H1 (cell line): ENCODE data around the gene TSPAN15. TPM values are rescaled to one million over a fixed set of nuclear protein-coding genes. Genes with fewer than 3 reads are reported as not detected.

Experiments
- CTCF ChIA-PET: fragments of 300-600 bp; sonication (Branson Sonifier 250); formaldehyde crosslinking; loops from one replicate; lab custom pipeline; 2021; ENCODE audit not compliant: partially characterized antibody; lab: Charles Lee
- POLR2A ChIA-PET: fragments of 300-600 bp; sonication (Branson Sonifier 250); formaldehyde crosslinking; loops from one replicate; lab custom pipeline; 2021; ENCODE audit warnings: inconsistent platforms; ENCODE audit not compliant: partially characterized antibody; lab: Charles Lee
- DNase-seq, 2 experiments: peaks; one replicate each; pipeline versions ENCODE4 v3.0.0 to v3.0.0-alpha.2; 2010 to 2022; ENCODE audit warnings: low spot score in 2 of 2, low read depth in 1 of 2, mixed read lengths in 1 of 2
- FAIRE-seq: peaks from 2 replicates; lab custom pipeline; 2011; peaks lifted over from hg19 to GRCh38; lab: Jason Lieb, UNC
- H2AFZ ChIP-seq: 2 replicates; pipeline ENCODE4 v1.8.1; 2012; ENCODE audit warnings: low read length, inconsistent platforms
- H2AK5ac ChIP-seq: 2 replicates; pipeline ENCODE4 v1.6.1; 2013; ENCODE audit warnings: low read depth, low read length
- H2BK120ac ChIP-seq: replicated peaks from 2 replicates; pipeline ENCODE3; 2013; ENCODE audit warnings: low read depth, low read length, inconsistent platforms
- H2BK12ac ChIP-seq: 2 replicates; pipeline ENCODE4 v1.6.1; 2013; ENCODE audit warnings: low read depth, low read length
- H2BK15ac ChIP-seq: 2 replicates; pipeline ENCODE4 v1.6.1; 2013; ENCODE audit warnings: low read length
- H2BK20ac ChIP-seq: 2 replicates; pipeline ENCODE4 v1.6.1; 2013; ENCODE audit warnings: low read length
- H2BK5ac ChIP-seq: 2 replicates; pipeline ENCODE4 v1.6.1; 2013; ENCODE audit warnings: low read depth, low read length
- H3K14ac ChIP-seq: 2 replicates; pipeline ENCODE4 v1.6.1; 2013; ENCODE audit warnings: inconsistent platforms; ENCODE audit not compliant: insufficient read length
- H3K18ac ChIP-seq: 2 replicates; pipeline ENCODE4 v1.6.1; 2013; ENCODE audit warnings: low read length; ENCODE audit errors: extremely low read depth
- H3K23ac ChIP-seq: 2 replicates; pipeline ENCODE4 v1.6.1; 2013; ENCODE audit warnings: inconsistent platforms; ENCODE audit not compliant: insufficient read length
- H3K23me2 ChIP-seq: 2 replicates; pipeline ENCODE4 v1.6.1; 2013; ENCODE audit warnings: low read depth, low read length
- H3K27ac ChIP-seq: 2 replicates; pipeline ENCODE4 v1.6.1; 2011; ENCODE audit warnings: low read depth, low read length, inconsistent platforms
- H3K27me3 ChIP-seq, 4 experiments: replicated peaks in 1 of 4; 1 replicate in 1 of 4; 2 replicates in 3 of 4; pipeline versions ENCODE4 v1.6.1 to v1.8.1; 2011 to 2013; ENCODE audit warnings: low read length in 3 of 4, mild to moderate bottlenecking in 3 of 4, inconsistent platforms in 2 of 4, mixed read lengths in 2 of 4, moderate library complexity in 1 of 4; ENCODE audit not compliant: control insufficient read depth in 3 of 4, insufficient read depth in 3 of 4; ENCODE audit errors: extremely low read depth in 1 of 4
- H3K36me3 ChIP-seq, 4 experiments: 2 replicates each; pipeline versions ENCODE4 v1.6.1 to v1.8.1; 2011 to 2013; ENCODE audit warnings: mild to moderate bottlenecking in 4 of 4, low read length in 3 of 4, moderate library complexity in 2 of 4, control low read depth in 1 of 4, inconsistent platforms in 1 of 4; ENCODE audit not compliant: insufficient read depth in 4 of 4, control insufficient read depth in 2 of 4
- H3K4ac ChIP-seq: replicated peaks from 2 replicates; pipeline ENCODE3; 2013; ENCODE audit warnings: low read length, low read depth, mixed read lengths, inconsistent platforms; ENCODE audit not compliant: insufficient read length
- H3K4me1 ChIP-seq, 4 experiments: replicated peaks in 1 of 4; 1 replicate in 1 of 4; 2 replicates in 3 of 4; pipeline versions ENCODE4 v1.6.1 to v1.8.1; 2011 to 2013; ENCODE audit warnings: low read length in 3 of 4, inconsistent platforms in 2 of 4, mixed read lengths in 1 of 4; ENCODE audit not compliant: insufficient read depth in 4 of 4, control insufficient read depth in 3 of 4
- H3K4me2 ChIP-seq, 2 experiments: 2 replicates each; pipeline versions ENCODE4 v1.6.1 to v1.8.1; 2011 to 2013; ENCODE audit warnings: low read depth in 2 of 2, low read length in 2 of 2, control low read depth in 1 of 2, inconsistent platforms in 1 of 2, mild to moderate bottlenecking in 1 of 2; ENCODE audit not compliant: insufficient read depth in 1 of 2
- H3K4me3 ChIP-seq, 4 experiments: fragments of 200-600, 300-600 bp in 1 of 4; sonication (generic), shearing (Covaris generic), sonication (Bioruptor Twin) in 1 of 4; 2 replicates each; pipeline versions ENCODE4 v1.5.1 to v1.8.1; 2011 to 2016; ENCODE audit warnings: low read length in 4 of 4, low read depth in 3 of 4, control low read depth in 2 of 4, inconsistent platforms in 2 of 4, mild to moderate bottlenecking in 2 of 4, mixed read lengths in 1 of 4, moderate library complexity in 1 of 4; ENCODE audit not compliant: insufficient read depth in 2 of 4; ENCODE audit errors: extremely low read depth in 1 of 4
- H3K56ac ChIP-seq: replicated peaks from 2 replicates; pipeline ENCODE3; 2013; ENCODE audit warnings: low read depth, mild to moderate bottlenecking, mixed read lengths, low read length, inconsistent platforms; ENCODE audit not compliant: insufficient read length
- H3K79me1 ChIP-seq: 2 replicates; pipeline ENCODE4 v1.6.1; 2013; ENCODE audit warnings: low read depth, low read length, control low read depth
- H3K79me2 ChIP-seq, 2 experiments: 2 replicates each; pipeline versions ENCODE4 v1.6.1 to v1.8.1; 2012 to 2013; ENCODE audit warnings: low read length in 2 of 2, mild to moderate bottlenecking in 2 of 2, inconsistent platforms in 1 of 2; ENCODE audit not compliant: insufficient read depth in 2 of 2, control insufficient read depth in 1 of 2
- H3K9ac ChIP-seq, 4 experiments: replicated peaks in 1 of 4; 1 replicate in 1 of 4; 2 replicates in 3 of 4; pipeline versions ENCODE4 v1.6.1 to v1.8.1; 2011 to 2013; ENCODE audit warnings: low read depth in 3 of 4, low read length in 3 of 4, control low read depth in 2 of 4, mild to moderate bottlenecking in 2 of 4, moderate library complexity in 2 of 4, inconsistent platforms in 1 of 4; ENCODE audit errors: extremely low read depth in 1 of 4
- H3K9me3 ChIP-seq, 2 experiments: 2 replicates each; pipeline versions ENCODE4 v1.6.1 to v1.8.1; 2012 to 2013; ENCODE audit warnings: mild to moderate bottlenecking in 2 of 2, moderate library complexity in 2 of 2, control low read depth in 1 of 2, inconsistent platforms in 1 of 2, low read depth in 1 of 2, low read length in 1 of 2, mixed read lengths in 1 of 2; ENCODE audit not compliant: insufficient read depth in 2 of 2
- H4K20me1 ChIP-seq, 2 experiments: replicated peaks in 1 of 2; 2 replicates each; pipeline versions ENCODE3 to v1.8.1; 2011 to 2013; ENCODE audit warnings: inconsistent platforms in 2 of 2, low read length in 2 of 2, mild to moderate bottlenecking in 1 of 2; ENCODE audit not compliant: insufficient read depth in 2 of 2, control insufficient read depth in 1 of 2
- H4K5ac ChIP-seq: 2 replicates; pipeline ENCODE4 v1.6.1; 2013; ENCODE audit warnings: low read length, low read depth, mixed read lengths, inconsistent platforms; ENCODE audit not compliant: insufficient read length
- H4K8ac ChIP-seq: 2 replicates; pipeline ENCODE4 v1.8.0; 2013; ENCODE audit warnings: mild to moderate bottlenecking, moderate library complexity, low read length, inconsistent platforms; ENCODE audit not compliant: insufficient read depth; ENCODE audit errors: extremely low read depth
- H4K91ac ChIP-seq: replicated peaks from 2 replicates; pipeline ENCODE3; 2013; ENCODE audit warnings: low read length, mixed read lengths, inconsistent platforms; ENCODE audit not compliant: insufficient read length
- BCL11A ChIP-seq, 2 experiments: IDR thresholded peaks; one replicate each; pipeline ENCODE4 v1.6.1; 2011; ENCODE audit warnings: low read depth in 2 of 2, low read length in 2 of 2, mild to moderate bottlenecking in 2 of 2
- CEBPB ChIP-seq: IDR thresholded peaks from 2 replicates; pipeline ENCODE4 v1.6.1; 2012; ENCODE audit warnings: low read depth, low read length
- EGR1 ChIP-seq: IDR thresholded peaks from 2 replicates; pipeline ENCODE4 v1.6.1; 2011; ENCODE audit warnings: low read depth, low read length, borderline replicate concordance
- GABPA ChIP-seq: IDR thresholded peaks from 2 replicates; pipeline ENCODE4 v1.6.1; 2011; ENCODE audit warnings: mild to moderate bottlenecking, low read length, moderate library complexity, borderline replicate concordance; ENCODE audit not compliant: insufficient read depth
- JUND ChIP-seq: IDR thresholded peaks from 2 replicates; pipeline ENCODE4 v1.6.1; 2011; ENCODE audit warnings: mild to moderate bottlenecking, improper control_type of control experiment, low read length
- MAFK ChIP-seq: IDR thresholded peaks from 2 replicates; pipeline ENCODE4 v1.6.1; 2012; ENCODE audit warnings: low read depth, mild to moderate bottlenecking, improper control_type of control experiment, low read length
- POLR2AphosphoS5 ChIP-seq: IDR thresholded peaks from 2 replicates; pipeline ENCODE4 v1.6.1; 2011; ENCODE audit warnings: low read depth, low read length
- RFX5 ChIP-seq: IDR thresholded peaks from 2 replicates; pipeline ENCODE4 v1.6.1; 2011; ENCODE audit warnings: low read depth, low read length, improper control_type of control experiment, borderline replicate concordance
- RNF2 ChIP-seq: fragments of 200-900, 300-1000 bp; sonication (generic); IDR thresholded peaks from 2 replicates; pipeline ENCODE4 v1.7.1; 2016; ENCODE audit warnings: borderline replicate concordance, low read depth, mild to moderate bottlenecking, antibody characterized with exemption, low read length; ENCODE audit not compliant: poor library complexity, severe bottlenecking; ENCODE audit errors: missing control alignments
- SIN3A ChIP-seq, 2 experiments: IDR thresholded peaks in 1 of 2; conservative IDR thresholded peaks in 1 of 2; 2 replicates each; pipeline ENCODE4 v1.6.1; 2011 to 2012; ENCODE audit warnings: low read length in 2 of 2, improper control_type of control experiment in 1 of 2, low read depth in 1 of 2, mild to moderate bottlenecking in 1 of 2
- SP1 ChIP-seq: IDR thresholded peaks from 2 replicates; pipeline ENCODE4 v1.6.1; 2011; ENCODE audit warnings: low read depth, low read length
- SUZ12 ChIP-seq: fragments of 200-600 bp; sonication (generic); IDR thresholded peaks from 2 replicates; pipeline ENCODE4 v1.6.1; 2012; ENCODE audit warnings: mild to moderate bottlenecking, inconsistent platforms, low read length, moderate library complexity, mixed read lengths
- WGBS, 2 experiments: shearing (Covaris generic) in 1 of 2; methylation state at CpG; one replicate each; pipeline versions ENCODE4 v1.1.6 to v1.1.7; 2013 to 2015; ENCODE audit warnings: low lambda C conversion rate in 2 of 2, mixed read lengths in 2 of 2, inconsistent platforms in 1 of 2, low coverage in 1 of 2, missing lambda C conversion rate in 1 of 2; ENCODE audit not compliant: insufficient replicate concordance in 2 of 2, insufficient coverage in 1 of 2, insufficient read length in 1 of 2; ENCODE audit errors: extremely low coverage in 1 of 2, missing lambda C conversion rate in 1 of 2; 5-methylcytosine and 5-hydroxymethylcytosine counted together
- polyA plus RNA-seq, 7 experiments: library from polyadenylated mRNA; depleted of rRNA in 3 of 7; stranded (reverse) in 5 of 7; unstranded in 2 of 7; fragments of >200 nt in 5 of 7; fragments of 200-250 nt in 2 of 7; gene quantifications; 1 replicate in 5 of 7; 2 replicates in 1 of 7; 4 replicates in 1 of 7; pipeline versions ENCODE4 v1.2.1 to v1.2.3, GENCODE V29; 2011 to 2013; ENCODE audit warnings: missing spikeins in 2 of 7, mixed read lengths in 2 of 7
- total RNA-seq: library from RNA; stranded (reverse); fragmentation: NEBNext Ultra II Directional; extraction: Animal tissue kit (Norgen Biotek cat#: 25700); gene quantifications from 2 replicates; pipeline ENCODE4 v1.2.1, GENCODE V29; 2021
- TF ChIP-seq, protein P1 (sequence below): IDR thresholded peaks from 2 replicates; pipeline ENCODE4 v1.6.1; 2012; ENCODE audit warnings: inconsistent platforms

The TSPAN15 gene
- total and polyA plus RNA-seq, 2 of the 8 experiments (the other 6 are each of a cell fraction or from before 2014, with no cell fraction given): 9.7 to 20.0 TPM

DNA sequence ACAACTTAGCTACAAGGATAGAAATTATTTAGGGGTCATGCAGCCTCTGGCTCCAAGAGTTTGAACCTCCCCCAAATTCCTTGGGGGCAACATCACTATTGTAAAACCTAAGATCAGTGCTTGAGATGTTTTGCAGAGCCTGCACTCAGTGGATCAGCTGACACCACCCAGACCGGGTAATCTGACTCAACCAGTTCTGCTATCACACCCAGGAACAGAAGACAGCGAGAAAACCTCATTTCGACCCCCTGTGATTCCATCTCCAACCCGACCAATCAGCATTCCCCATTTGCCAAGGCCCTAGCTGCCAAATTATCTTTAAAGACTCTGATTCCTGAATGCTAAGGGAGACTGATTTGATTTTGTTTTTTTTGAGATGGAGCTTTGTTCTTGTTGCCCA is 39.8 kb upstream of the TSPAN15 start:
- Histone ChIP-seq H3K4me2 (no peak overlapping the region), H2BK12ac (no peak overlapping the region), H3K23ac (no peak overlapping the region), H2BK120ac (no peak overlapping the region), H4K20me1 (no peaks in the 10 kb centered on the region), H3K36me3 (no peaks in the 10 kb centered on the region), H3K27me3 (no peaks in the 10 kb centered on the region), H2BK20ac (no peak overlapping the region), H3K23me2 (no peaks in the 10 kb centered on the region), H2AK5ac (no peak overlapping the region), H3K4me1 (peaks cover 0 to 6% (median 3%) of the 10 kb centered on the region in 4 experiments; a peak in 4 of 7 replicates), H3K14ac (no peak overlapping the region), H4K5ac (no peak overlapping the region), H4K8ac (no peak overlapping the region), H2BK15ac (no peak overlapping the region), H3K79me1 (no peaks in the 10 kb centered on the region), H3K9me3 (no peaks in the 10 kb centered on the region), H2AFZ (no peak overlapping the region), H3K9ac (no peak overlapping the region), H4K91ac (no peak overlapping the region), H3K27ac (no peak overlapping the region), H3K79me2 (no peaks in the 10 kb centered on the region), H3K18ac (no peak overlapping the region), H3K4me3 (no peak overlapping the region), H3K56ac (no peak overlapping the region), H2BK5ac (no peak overlapping the region), H3K4ac (no peak overlapping the region)
- 82% methylated on average over 4 of the region's 4 CpGs; no CpG with 5 or more reads in 1 of the 2 experiments for WGBS, 2 experiments
- CTCF ChIA-PET: interaction anchor here (0.6 to 2.1 kb wide), 10 partner anchors 8 to 223 kb away, joined by 3 to 7 read pairs (median 3); no protein-coding TSS in a partner anchor
- TF ChIP-seq, protein P1, sequence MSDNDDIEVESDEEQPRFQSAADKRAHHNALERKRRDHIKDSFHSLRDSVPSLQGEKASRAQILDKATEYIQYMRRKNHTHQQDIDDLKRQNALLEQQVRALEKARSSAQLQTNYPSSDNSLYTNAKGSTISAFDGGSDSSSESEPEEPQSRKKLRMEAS: no peak
- TF ChIP-seq RNF2 (no peak), MAFK (no peak), SUZ12 (no peak), SP1 (no peak), BCL11A (IDR thresholded peaks at IDR 0.05; ENCODE audit: low read depth in 2 of 2, low read length in 2 of 2) (no peak), JUND (no peak), SIN3A (conservative IDR thresholded peaks at IDR 0.05 in 1 of 2, IDR thresholded peaks at IDR 0.05 in 1 of 2; ENCODE audit: low read depth in 1 of 2, low read length in 2 of 2) (no peak), POLR2AphosphoS5 (no peak), RFX5 (no peak), CEBPB (no peak), GABPA (no peak), EGR1 (no peak)
- POLR2A ChIA-PET: interaction anchor here (1.5 kb wide), 1 partner anchor 13 kb away, joined by 4 read pairs; no protein-coding TSS in a partner anchor
- DNase-seq (no peak), FAIRE-seq (no peak)
